H1 (cell line): Measurements from ENCODE around the gene C15orf61. TPM values are rescaled to one million over a fixed set of nuclear protein-coding genes. Genes with fewer than 3 reads are reported as not detected.

Experiments used
- CTCF ChIA-PET: fragments of 300-600 bp; sonication (Branson Sonifier 250); formaldehyde crosslinking; loops from one replicate; lab custom pipeline; 2021; ENCODE audit not compliant: partially characterized antibody; lab: Charles Lee
- POLR2A ChIA-PET: fragments of 300-600 bp; sonication (Branson Sonifier 250); formaldehyde crosslinking; loops from one replicate; lab custom pipeline; 2021; ENCODE audit warnings: inconsistent platforms; ENCODE audit not compliant: partially characterized antibody; lab: Charles Lee
- DNase-seq, 2 experiments: peaks; one replicate each; pipeline versions ENCODE4 v3.0.0 to v3.0.0-alpha.2; 2010 to 2022; ENCODE audit warnings: low spot score in 2 of 2, low read depth in 1 of 2, mixed read lengths in 1 of 2
- FAIRE-seq: peaks from 2 replicates; lab custom pipeline; 2011; peaks lifted over from hg19 to GRCh38; lab: Jason Lieb, UNC
- H2AFZ ChIP-seq: 2 replicates; pipeline ENCODE4 v1.8.1; 2012; ENCODE audit warnings: low read length, inconsistent platforms
- H2AK5ac ChIP-seq: 2 replicates; pipeline ENCODE4 v1.6.1; 2013; ENCODE audit warnings: low read depth, low read length
- H2BK120ac ChIP-seq: replicated peaks from 2 replicates; pipeline ENCODE3; 2013; ENCODE audit warnings: low read depth, low read length, inconsistent platforms
- H2BK12ac ChIP-seq: 2 replicates; pipeline ENCODE4 v1.6.1; 2013; ENCODE audit warnings: low read depth, low read length
- H2BK15ac ChIP-seq: 2 replicates; pipeline ENCODE4 v1.6.1; 2013; ENCODE audit warnings: low read length
- H2BK20ac ChIP-seq: 2 replicates; pipeline ENCODE4 v1.6.1; 2013; ENCODE audit warnings: low read length
- H2BK5ac ChIP-seq: 2 replicates; pipeline ENCODE4 v1.6.1; 2013; ENCODE audit warnings: low read depth, low read length
- H3K14ac ChIP-seq: 2 replicates; pipeline ENCODE4 v1.6.1; 2013; ENCODE audit warnings: inconsistent platforms; ENCODE audit not compliant: insufficient read length
- H3K18ac ChIP-seq: 2 replicates; pipeline ENCODE4 v1.6.1; 2013; ENCODE audit warnings: low read length; ENCODE audit errors: extremely low read depth
- H3K23ac ChIP-seq: 2 replicates; pipeline ENCODE4 v1.6.1; 2013; ENCODE audit warnings: inconsistent platforms; ENCODE audit not compliant: insufficient read length
- H3K23me2 ChIP-seq: 2 replicates; pipeline ENCODE4 v1.6.1; 2013; ENCODE audit warnings: low read depth, low read length
- H3K27ac ChIP-seq: 2 replicates; pipeline ENCODE4 v1.6.1; 2011; ENCODE audit warnings: low read depth, low read length, inconsistent platforms
- H3K27me3 ChIP-seq, 4 experiments: replicated peaks in 1 of 4; 1 replicate in 1 of 4; 2 replicates in 3 of 4; pipeline versions ENCODE4 v1.6.1 to v1.8.1; 2011 to 2013; ENCODE audit warnings: low read length in 3 of 4, mild to moderate bottlenecking in 3 of 4, inconsistent platforms in 2 of 4, mixed read lengths in 2 of 4, moderate library complexity in 1 of 4; ENCODE audit not compliant: control insufficient read depth in 3 of 4, insufficient read depth in 3 of 4; ENCODE audit errors: extremely low read depth in 1 of 4
- H3K36me3 ChIP-seq, 4 experiments: 2 replicates each; pipeline versions ENCODE4 v1.6.1 to v1.8.1; 2011 to 2013; ENCODE audit warnings: mild to moderate bottlenecking in 4 of 4, low read length in 3 of 4, moderate library complexity in 2 of 4, control low read depth in 1 of 4, inconsistent platforms in 1 of 4; ENCODE audit not compliant: insufficient read depth in 4 of 4, control insufficient read depth in 2 of 4
- H3K4ac ChIP-seq: replicated peaks from 2 replicates; pipeline ENCODE3; 2013; ENCODE audit warnings: low read length, low read depth, mixed read lengths, inconsistent platforms; ENCODE audit not compliant: insufficient read length
- H3K4me1 ChIP-seq, 4 experiments: replicated peaks in 1 of 4; 1 replicate in 1 of 4; 2 replicates in 3 of 4; pipeline versions ENCODE4 v1.6.1 to v1.8.1; 2011 to 2013; ENCODE audit warnings: low read length in 3 of 4, inconsistent platforms in 2 of 4, mixed read lengths in 1 of 4; ENCODE audit not compliant: insufficient read depth in 4 of 4, control insufficient read depth in 3 of 4
- H3K4me2 ChIP-seq, 2 experiments: 2 replicates each; pipeline versions ENCODE4 v1.6.1 to v1.8.1; 2011 to 2013; ENCODE audit warnings: low read depth in 2 of 2, low read length in 2 of 2, control low read depth in 1 of 2, inconsistent platforms in 1 of 2, mild to moderate bottlenecking in 1 of 2; ENCODE audit not compliant: insufficient read depth in 1 of 2
- H3K4me3 ChIP-seq, 4 experiments: fragments of 200-600, 300-600 bp in 1 of 4; sonication (generic), shearing (Covaris generic), sonication (Bioruptor Twin) in 1 of 4; 2 replicates each; pipeline versions ENCODE4 v1.5.1 to v1.8.1; 2011 to 2016; ENCODE audit warnings: low read length in 4 of 4, low read depth in 3 of 4, control low read depth in 2 of 4, inconsistent platforms in 2 of 4, mild to moderate bottlenecking in 2 of 4, mixed read lengths in 1 of 4, moderate library complexity in 1 of 4; ENCODE audit not compliant: insufficient read depth in 2 of 4; ENCODE audit errors: extremely low read depth in 1 of 4
- H3K56ac ChIP-seq: replicated peaks from 2 replicates; pipeline ENCODE3; 2013; ENCODE audit warnings: low read depth, mild to moderate bottlenecking, mixed read lengths, low read length, inconsistent platforms; ENCODE audit not compliant: insufficient read length
- H3K79me1 ChIP-seq: 2 replicates; pipeline ENCODE4 v1.6.1; 2013; ENCODE audit warnings: low read depth, low read length, control low read depth
- H3K79me2 ChIP-seq, 2 experiments: 2 replicates each; pipeline versions ENCODE4 v1.6.1 to v1.8.1; 2012 to 2013; ENCODE audit warnings: low read length in 2 of 2, mild to moderate bottlenecking in 2 of 2, inconsistent platforms in 1 of 2; ENCODE audit not compliant: insufficient read depth in 2 of 2, control insufficient read depth in 1 of 2
- H3K9ac ChIP-seq, 4 experiments: replicated peaks in 1 of 4; 1 replicate in 1 of 4; 2 replicates in 3 of 4; pipeline versions ENCODE4 v1.6.1 to v1.8.1; 2011 to 2013; ENCODE audit warnings: low read depth in 3 of 4, low read length in 3 of 4, control low read depth in 2 of 4, mild to moderate bottlenecking in 2 of 4, moderate library complexity in 2 of 4, inconsistent platforms in 1 of 4; ENCODE audit errors: extremely low read depth in 1 of 4
- H3K9me3 ChIP-seq, 2 experiments: 2 replicates each; pipeline versions ENCODE4 v1.6.1 to v1.8.1; 2012 to 2013; ENCODE audit warnings: mild to moderate bottlenecking in 2 of 2, moderate library complexity in 2 of 2, control low read depth in 1 of 2, inconsistent platforms in 1 of 2, low read depth in 1 of 2, low read length in 1 of 2, mixed read lengths in 1 of 2; ENCODE audit not compliant: insufficient read depth in 2 of 2
- H4K20me1 ChIP-seq, 2 experiments: replicated peaks in 1 of 2; 2 replicates each; pipeline versions ENCODE3 to v1.8.1; 2011 to 2013; ENCODE audit warnings: inconsistent platforms in 2 of 2, low read length in 2 of 2, mild to moderate bottlenecking in 1 of 2; ENCODE audit not compliant: insufficient read depth in 2 of 2, control insufficient read depth in 1 of 2
- H4K5ac ChIP-seq: 2 replicates; pipeline ENCODE4 v1.6.1; 2013; ENCODE audit warnings: low read length, low read depth, mixed read lengths, inconsistent platforms; ENCODE audit not compliant: insufficient read length
- H4K8ac ChIP-seq: 2 replicates; pipeline ENCODE4 v1.8.0; 2013; ENCODE audit warnings: mild to moderate bottlenecking, moderate library complexity, low read length, inconsistent platforms; ENCODE audit not compliant: insufficient read depth; ENCODE audit errors: extremely low read depth
- H4K91ac ChIP-seq: replicated peaks from 2 replicates; pipeline ENCODE3; 2013; ENCODE audit warnings: low read length, mixed read lengths, inconsistent platforms; ENCODE audit not compliant: insufficient read length
- BACH1 ChIP-seq: IDR thresholded peaks from 2 replicates; pipeline ENCODE4 v1.6.1; 2012; ENCODE audit warnings: low read length, improper control_type of control experiment
- CTBP2 ChIP-seq: IDR thresholded peaks from 2 replicates; pipeline ENCODE4 v1.7.0; 2011; ENCODE audit warnings: borderline replicate concordance, mild to moderate bottlenecking, moderate library complexity, mixed read lengths, low read length; ENCODE audit not compliant: insufficient read depth, insufficient read length
- EZH2 ChIP-seq: fragments of 200-600 bp; sonication (generic); IDR thresholded peaks from 2 replicates; pipeline ENCODE4 v1.7.1; 2012; ENCODE audit warnings: low read depth, mild to moderate bottlenecking, moderate library complexity, low read length, inconsistent platforms; ENCODE audit not compliant: severe bottlenecking
- HDAC6 ChIP-seq: IDR thresholded peaks from one replicate; pipeline ENCODE4 v1.7.1; 2012; ENCODE audit warnings: low read depth, mild to moderate bottlenecking, inconsistent platforms, low read length, moderate library complexity
- MAFK ChIP-seq: IDR thresholded peaks from 2 replicates; pipeline ENCODE4 v1.6.1; 2012; ENCODE audit warnings: low read depth, mild to moderate bottlenecking, improper control_type of control experiment, low read length
- POLR2AphosphoS5 ChIP-seq: IDR thresholded peaks from 2 replicates; pipeline ENCODE4 v1.6.1; 2011; ENCODE audit warnings: low read depth, low read length
- SAP30 ChIP-seq: fragments of 300-600 bp; sonication (generic); IDR thresholded peaks from 2 replicates; pipeline ENCODE4 v1.7.1; 2012; ENCODE audit warnings: low read length, moderate library complexity, mild to moderate bottlenecking, inconsistent platforms; ENCODE audit not compliant: insufficient read depth, insufficient replicate concordance
- SUZ12 ChIP-seq: fragments of 200-600 bp; sonication (generic); IDR thresholded peaks from 2 replicates; pipeline ENCODE4 v1.6.1; 2012; ENCODE audit warnings: mild to moderate bottlenecking, inconsistent platforms, low read length, moderate library complexity, mixed read lengths
- TBP ChIP-seq: IDR thresholded peaks from 2 replicates; pipeline ENCODE4 v1.6.1; 2011; ENCODE audit warnings: low read depth, low read length, improper control_type of control experiment
- WGBS, 2 experiments: shearing (Covaris generic) in 1 of 2; methylation state at CpG; one replicate each; pipeline versions ENCODE4 v1.1.6 to v1.1.7; 2013 to 2015; ENCODE audit warnings: low lambda C conversion rate in 2 of 2, mixed read lengths in 2 of 2, inconsistent platforms in 1 of 2, low coverage in 1 of 2, missing lambda C conversion rate in 1 of 2; ENCODE audit not compliant: insufficient replicate concordance in 2 of 2, insufficient coverage in 1 of 2, insufficient read length in 1 of 2; ENCODE audit errors: extremely low coverage in 1 of 2, missing lambda C conversion rate in 1 of 2; 5-methylcytosine and 5-hydroxymethylcytosine counted together
- polyA plus RNA-seq, 7 experiments: library from polyadenylated mRNA; depleted of rRNA in 3 of 7; stranded (reverse) in 5 of 7; unstranded in 2 of 7; fragments of >200 nt in 5 of 7; fragments of 200-250 nt in 2 of 7; gene quantifications; 1 replicate in 5 of 7; 2 replicates in 1 of 7; 4 replicates in 1 of 7; pipeline versions ENCODE4 v1.2.1 to v1.2.3, GENCODE V29; 2011 to 2013; ENCODE audit warnings: missing spikeins in 2 of 7, mixed read lengths in 2 of 7
- total RNA-seq: library from RNA; stranded (reverse); fragmentation: NEBNext Ultra II Directional; extraction: Animal tissue kit (Norgen Biotek cat#: 25700); gene quantifications from 2 replicates; pipeline ENCODE4 v1.2.1, GENCODE V29; 2021

The C15orf61 gene
- total and polyA plus RNA-seq, 2 of the 8 experiments (the other 6 are each of a cell fraction or from before 2014, with no cell fraction given): 1.7 to 2.0 TPM

DNA sequence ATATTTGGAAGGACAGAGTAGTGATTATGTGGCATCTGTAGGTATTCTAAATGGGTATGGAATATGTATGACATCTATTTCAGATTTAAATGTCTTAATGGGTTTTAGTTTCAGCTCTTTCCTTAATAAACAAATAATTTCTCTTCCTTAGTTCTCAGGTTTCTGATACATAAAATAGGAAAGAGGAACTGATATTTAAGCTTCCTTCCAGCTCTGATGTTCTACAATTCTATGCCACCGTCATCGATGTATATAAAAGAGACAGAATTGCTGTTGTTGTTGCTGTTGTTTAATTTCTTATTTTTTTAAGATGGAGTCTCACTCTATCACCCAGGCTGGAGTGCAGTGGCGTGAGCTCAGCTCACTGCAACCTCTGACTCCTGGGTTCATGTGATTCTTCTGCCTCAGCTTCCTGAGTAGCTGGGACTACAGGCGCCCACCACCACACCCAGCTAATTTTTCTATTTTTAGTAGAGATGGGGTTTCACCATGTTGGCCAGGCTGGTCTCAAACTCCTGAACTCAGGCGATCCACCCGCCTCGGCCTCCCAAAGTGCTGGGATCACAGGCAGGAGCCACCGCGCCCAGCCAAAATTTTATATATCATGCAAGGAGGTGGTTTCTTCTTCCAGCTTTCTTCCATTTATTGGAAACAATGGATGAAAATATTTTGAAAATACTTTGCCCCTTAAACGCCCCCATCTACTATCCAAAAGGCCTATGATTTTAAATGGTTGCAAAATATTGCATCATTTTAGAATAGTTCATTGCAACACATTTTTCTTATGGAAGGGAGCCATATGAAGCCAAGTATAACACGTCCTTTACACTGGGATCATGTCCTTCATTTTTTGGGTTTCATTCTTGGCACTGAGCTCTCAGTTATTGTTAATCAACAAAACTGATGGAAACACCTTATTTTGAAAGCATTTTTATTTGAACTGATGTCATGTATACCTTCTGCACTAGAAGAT lies 13.9 kb upstream of the C15orf61 start:
- 93% methylated on average over 11 of the region's 11 CpGs; no CpG with 5 or more reads in 1 of the 2 experiments for WGBS, 2 experiments
- H2AK5ac ChIP-seq: no peak overlapping the region
- H4K91ac ChIP-seq: no peak overlapping the region

More for the DNA sequence above, 13.9 kb upstream of the C15orf61 start:
- no peaks in the 10 kb centered on the region for H3K9me3 ChIP-seq
- H3K4me2 ChIP-seq: no peak overlapping the region
- H3K79me1 ChIP-seq: no peaks in the 10 kb centered on the region
- H4K20me1 ChIP-seq: no peaks in the 10 kb centered on the region
- H3K23ac ChIP-seq: no peak overlapping the region
- no peaks in the 10 kb centered on the region for H3K23me2 ChIP-seq
- no peak overlapping the region for H3K18ac ChIP-seq
- ChIA-PET CTCF (interaction anchor here (1.1 to 1.3 kb wide), 2 partner anchors 13 to 106 kb away, joined by 4 read pairs; no protein-coding TSS in a partner anchor), POLR2A (interaction anchor here (0.6 kb wide), 1 partner anchor 30 kb away, joined by 3 read pairs; no protein-coding TSS in a partner anchor)
- H3K56ac ChIP-seq: no peak overlapping the region
- no peak overlapping the region for H3K27ac ChIP-seq
- no peak overlapping the region for H2BK12ac ChIP-seq
- TF ChIP-seq BACH1: no peak
- no peak for TF ChIP-seq SUZ12
- no peak for TF ChIP-seq CTBP2
- TF ChIP-seq SAP30: no peak
- TF ChIP-seq POLR2AphosphoS5: no peak
- TF ChIP-seq MAFK: no peak
- no peak for TF ChIP-seq TBP
- TF ChIP-seq EZH2: no peak
- no peak for TF ChIP-seq HDAC6
- no peak overlapping the region for H4K8ac ChIP-seq
- no peak overlapping the region for H2BK120ac ChIP-seq
- H3K9ac ChIP-seq: no peak overlapping the region
- no peak overlapping the region for H2AFZ ChIP-seq
- H3K27me3 ChIP-seq: no peaks in the 10 kb centered on the region
- H2BK5ac ChIP-seq: no peak overlapping the region
- H4K5ac ChIP-seq: no peak overlapping the region
- H3K4me1 ChIP-seq: peaks cover 0 to 5% (median 4%) of the 10 kb centered on the region in 4 experiments; a peak in 3 of 7 replicates
- no peak overlapping the region for H3K14ac ChIP-seq
- H2BK20ac ChIP-seq: no peak overlapping the region
- FAIRE-seq: no peak
- H3K4me3 ChIP-seq: no peak overlapping the region
- H2BK15ac ChIP-seq: no peak overlapping the region
- H3K36me3 ChIP-seq: no peaks in the 10 kb centered on the region
- no peak for DNase-seq
- H3K79me2 ChIP-seq: no peaks in the 10 kb centered on the region
- no peak overlapping the region for H3K4ac ChIP-seq
